K562 (cell line): ENCODE data around the gene LACTBL1. TPM values are rescaled to one million over a fixed set of nuclear protein-coding genes. Genes with fewer than 3 reads are reported as not detected.

Experiments used
- ATAC-seq: fragments of 200-7000 bp; cut with Tn5 transposase; 3 replicates; pipeline ENCODE4 v1.9.1; 2020; ENCODE audit warnings: moderate library complexity
- BruUV-seq: library from RNA; stranded (reverse); fragments of 400-500 nt; replicated peaks from 2 replicates; lab custom pipeline; 2021; lab: Mats Ljungman, UMichigan
- CTCF ChIA-PET: fragments of 300-600 bp; formaldehyde crosslinking; extraction: SDS; loops from one replicate; lab custom pipeline; 2021; ENCODE audit warnings: low intra/inter-chr PET ratio; lab: Yijun Ruan, JAX
- POLR2A ChIA-PET: fragments of 300-600, 350-650 bp; sonication (Branson Sonifier 250); formaldehyde crosslinking; extraction: SDS; loops from one replicate; lab custom pipeline; 2021; ENCODE audit warnings: antibody characterized with exemption, inconsistent platforms; lab: Yijun Ruan, JAX
- DNase-seq, 4 experiments: peaks; one replicate each; pipeline versions ENCODE4 v3.0.0 to v3.0.0-alpha.2; 2011 to 2018; ENCODE audit warnings: low spot score in 3 of 4, mixed read lengths in 3 of 4; ENCODE audit errors: extremely low read depth in 1 of 4
- FAIRE-seq: peaks from 2 replicates; lab custom pipeline; 2011; peaks lifted over from hg19 to GRCh38; lab: Jason Lieb, UNC
- H2AFZ ChIP-seq: 2 replicates; pipeline ENCODE4 v1.6.0; 2011; ENCODE audit warnings: low read depth, low read length, control low read depth, inconsistent platforms
- H3K27ac ChIP-seq: fragments of 200-600 bp; 3 replicates; pipeline ENCODE4 v1.8.0; 2011; ENCODE audit warnings: low read depth, mild to moderate bottlenecking, control low read depth, inconsistent platforms, low read length, moderate library complexity, mixed read lengths; ENCODE audit errors: extremely low read depth
- H3K27me3 ChIP-seq, 2 experiments: fragments of 300-600 bp in 1 of 2; 2 replicates in 1 of 2; 3 replicates in 1 of 2; pipeline versions ENCODE4 v1.6.0 to v1.8.0; 2011; ENCODE audit warnings: inconsistent platforms in 2 of 2, low read length in 2 of 2, mild to moderate bottlenecking in 1 of 2, mixed read lengths in 1 of 2, moderate library complexity in 1 of 2; ENCODE audit not compliant: control insufficient read depth in 2 of 2, insufficient read depth in 2 of 2
- H3K36me3 ChIP-seq: fragments of 300-600 bp; 3 replicates; pipeline ENCODE4 v1.8.0; 2011; ENCODE audit warnings: mild to moderate bottlenecking, low read length, inconsistent platforms; ENCODE audit not compliant: control insufficient read depth, insufficient read depth
- H3K4me1 ChIP-seq, 2 experiments: fragments of 200-600 bp in 1 of 2; replicated peaks in 1 of 2; 2 replicates in 1 of 2; 3 replicates in 1 of 2; pipeline versions ENCODE4 v1.5.1 to v1.8.0; 2011; ENCODE audit warnings: inconsistent platforms in 2 of 2, low read length in 2 of 2, mild to moderate bottlenecking in 1 of 2, mixed read lengths in 1 of 2, moderate library complexity in 1 of 2; ENCODE audit not compliant: control insufficient read depth in 2 of 2, insufficient read depth in 2 of 2
- H3K4me2 ChIP-seq: 2 replicates; pipeline ENCODE4 v1.6.1; 2011; ENCODE audit warnings: low read length, control low read depth, inconsistent platforms, mixed read lengths; ENCODE audit not compliant: insufficient read depth
- H3K4me3 ChIP-seq: fragments of 200-600 bp; sonication (generic), shearing (Covaris generic); 2 replicates; pipeline ENCODE4 v1.5.1; 2016; ENCODE audit warnings: control low read depth, inconsistent platforms
- H3K79me2 ChIP-seq: fragments of 200-600 bp; 3 replicates; pipeline ENCODE4 v1.8.0; 2011; ENCODE audit warnings: low read length, inconsistent platforms; ENCODE audit not compliant: control insufficient read depth, insufficient read depth
- H3K9ac ChIP-seq, 2 experiments: 2 replicates each; pipeline versions ENCODE4 v1.6.0 to v1.6.1; 2011; ENCODE audit warnings: low read depth in 2 of 2, low read length in 2 of 2, control low read depth in 1 of 2, inconsistent platforms in 1 of 2, mild to moderate bottlenecking in 1 of 2, mixed read lengths in 1 of 2; ENCODE audit not compliant: insufficient read depth in 1 of 2
- H3K9me1 ChIP-seq: one replicate; pipeline ENCODE4 v1.6.0; 2011; ENCODE audit warnings: inconsistent platforms, mild to moderate bottlenecking, low read length, moderate library complexity; ENCODE audit not compliant: control insufficient read depth, insufficient read depth
- H3K9me3 ChIP-seq: replicated peaks from 2 replicates; pipeline ENCODE4 v1.5.1; 2011; ENCODE audit warnings: low read depth, low read length, inconsistent platforms; ENCODE audit not compliant: control insufficient read depth, insufficient read depth
- H4K20me1 ChIP-seq: replicated peaks from 2 replicates; pipeline ENCODE4 v1.6.1; 2011; ENCODE audit warnings: low read length, inconsistent platforms, mixed read lengths; ENCODE audit not compliant: control insufficient read depth, insufficient read depth
- ARID3B ChIP-seq: fragments of 250-450 bp; sonication (Bioruptor Pico); IDR thresholded peaks from 2 replicates; pipeline ENCODE4 v1.4.0; 2020; ENCODE audit warnings: borderline replicate concordance
- MITF ChIP-seq: IDR thresholded peaks from 2 replicates; pipeline ENCODE4 v1.6.1; 2014; ENCODE audit warnings: antibody characterized with exemption
- MLLT1 ChIP-seq, 2 experiments: fragments of 450-650 bp; IDR thresholded peaks; 2 replicates each; pipeline ENCODE4 v1.6.1; 2016
- MYC ChIP-seq, 2 experiments: fragments of 250-450 bp in 1 of 2; sonication (Bioruptor Pico) in 1 of 2; IDR thresholded peaks; 2 replicates each; pipeline versions ENCODE4 v1.5.1 to v1.6.1; 2012 to 2021; ENCODE audit warnings: low read depth in 2 of 2, borderline replicate concordance in 1 of 2, improper control_type of control experiment in 1 of 2, low read length in 1 of 2, mild to moderate bottlenecking in 1 of 2, moderate library complexity in 1 of 2
- NONO ChIP-seq, 2 experiments: fragments of 200-400 bp in 1 of 2; fragments of 450-650 bp in 1 of 2; formaldehyde crosslinking in 1 of 2; IDR thresholded peaks; 2 replicates each; pipeline ENCODE4 v1.6.1; 2017; ENCODE audit warnings: low read depth in 2 of 2, mild to moderate bottlenecking in 2 of 2, moderate library complexity in 2 of 2, low read length in 1 of 2
- RBM34 ChIP-seq: fragments of 200-400 bp; formaldehyde crosslinking; IDR thresholded peaks from 2 replicates; pipeline ENCODE4 v1.6.1; 2018; ENCODE audit warnings: low read length, borderline replicate concordance; ENCODE audit not compliant: insufficient read depth
- TCF3 ChIP-seq: sonication (generic); formaldehyde crosslinking; IDR thresholded peaks from 2 replicates; pipeline ENCODE4 v1.4.0; 2020; ENCODE audit warnings: mild to moderate bottlenecking, missing genetic modification reagents
- TFAM ChIP-seq: fragments of 250-450 bp; sonication (Bioruptor Pico); conservative IDR thresholded peaks from 2 replicates; pipeline ENCODE4 v1.5.0; 2021; ENCODE audit warnings: mild to moderate bottlenecking, moderate library complexity
- THRAP3 ChIP-seq: fragments of 450-650 bp; IDR thresholded peaks from 2 replicates; pipeline ENCODE4 v1.6.1; 2016; ENCODE audit warnings: mild to moderate bottlenecking, inconsistent platforms, borderline replicate concordance
- USF1 ChIP-seq: sonication (generic); formaldehyde crosslinking; IDR thresholded peaks from 2 replicates; pipeline ENCODE4 v1.9.0; 2022; ENCODE audit warnings: mild to moderate bottlenecking, missing genetic modification reagents
- ZC3H4 ChIP-seq: sonication (generic); formaldehyde crosslinking; IDR thresholded peaks from 2 replicates; pipeline ENCODE4 v1.9.0; 2021; ENCODE audit warnings: missing genetic modification reagents, borderline replicate concordance
- ZFP36 ChIP-seq: fragments of 150-350 bp; IDR thresholded peaks from 2 replicates; pipeline ENCODE4 v1.6.1; 2018; ENCODE audit warnings: low read length, low read depth; ENCODE audit not compliant: partially characterized antibody
- ZFX ChIP-seq: sonication (generic); formaldehyde crosslinking; IDR thresholded peaks from 2 replicates; pipeline ENCODE4 v1.8.0; 2022; ENCODE audit warnings: mild to moderate bottlenecking, missing genetic modification reagents, moderate library complexity
- ZNF232 ChIP-seq: sonication (generic); formaldehyde crosslinking; IDR thresholded peaks from 2 replicates; pipeline ENCODE4 v1.8.0; 2022; ENCODE audit warnings: mild to moderate bottlenecking, missing genetic modification reagents
- WGBS: fragments of 100-300 bp; shearing (Covaris generic); methylation state at CpG from one replicate; pipeline ENCODE4 v1.1.6; 2016; ENCODE audit warnings: low coverage, mixed read lengths; ENCODE audit not compliant: insufficient coverage; ENCODE audit errors: missing lambda C conversion rate; 5-methylcytosine and 5-hydroxymethylcytosine counted together
- in situ Hi-C: fragments of 300-500 bp; cut with MboI; formaldehyde crosslinking; loops from 4 replicates; pipeline ENCODE4 v1.15.0; 2018; ENCODE audit warnings: inconsistent platforms, mixed read lengths
- intact Hi-C: fragments of 100-400 bp; cut with micrococcal nuclease; formaldehyde crosslinking; loops from 2 replicates; pipeline ENCODE4 v1.14.2; 2022
- polyA plus RNA-seq, 8 experiments: library from polyadenylated mRNA; depleted of rRNA in 4 of 8; stranded (reverse) in 5 of 8; unstranded in 3 of 8; fragments of >200 nt; fragmentation: Nextera tagmentation in 2 of 8; fragmentation: Illumina TruSeq in 1 of 8; extraction: Ambion mirVana in 2 of 8; extraction: Trizol in 1 of 8; gene quantifications; 2 replicates each; pipeline versions ENCODE4 v1.2.1 to v1.2.3, GENCODE V29; 2011 to 2014; ENCODE audit warnings: inconsistent platforms in 1 of 8, missing spikeins in 1 of 8
- total RNA-seq, 7 experiments: library from RNA; depleted of rRNA in 6 of 7; stranded (reverse); fragments of >200 nt in 6 of 7; fragmentation: Illumina TruSeq in 2 of 7; extraction: Trizol in 2 of 7; gene quantifications; 2 replicates each; pipeline versions ENCODE4 v1.2.1 to v1.2.3, GENCODE V29; 2011 to 2021; ENCODE audit warnings: low replicate concordance in 1 of 7

LACTBL1 gene
- total and polyA plus RNA-seq, 9 of the 15 experiments (the other 6 are each of a cell fraction or from before 2014, with no cell fraction given), result not detected

- Histone ChIP-seq H3K4me3 (peak overlapping the region; percentile 94), H3K4me1 (peaks cover 7 to 11% of the 10 kb centered on the region in 2 experiments; a peak in 4 of 5 replicates), H2AFZ (peak overlapping the region; percentile 100), H3K9me3 (peaks cover 14% of the 10 kb centered on the region; the same call in 1 of the 2 replicates), H3K4me2 (peak overlapping the region; percentile 96), H3K36me3 (peaks cover 13% of the 10 kb centered on the region; the same call in 2 of the 3 replicates), H3K27me3 (no peaks in the 10 kb centered on the region), H3K27ac (peak overlapping the region; percentile 91), H3K9me1 (no peaks in the 10 kb centered on the region), H3K9ac (peak overlapping the region; percentile 98 to 99), H3K79me2 (peaks cover 62% of the 10 kb centered on the region), H4K20me1 (0 out of 2 replicates have a peak, but pooled peaks cover 3% of the 10 kb centered on the region)
- FAIRE-seq, result peak; percentile 6
- ChIA-PET POLR2A (interaction anchor here (0.8 to 2.9 kb wide), 9 partner anchors 9 to 65 kb away, joined by 3 to 22 read pairs (median 4); no protein-coding TSS in a partner anchor), CTCF (interaction anchor here (0.9 kb wide), 1 partner anchor 43 kb away, joined by 3 read pairs; no protein-coding TSS in a partner anchor)
- in situ Hi-C loops (no loop called here), intact Hi-C loops (no loop called here)
- WGBS, result 1% methylated on average over 42 of the region's 42 CpGs
- TSS peak; percentile 65 for BruUV-seq
- peak; percentile 48 for ATAC-seq
- peak; percentile 59 to 72 (median 60) for DNase-seq
- no peak for TF ChIP-seq TCF3 (CRISPR knock-in tag)
- TF ChIP-seq MLLT1 (IDR thresholded peaks at IDR 0.05), result peak in 1 of 2 experiments; percentile 74; a peak in 2 of 4 replicates
- TF ChIP-seq TFAM (CRISPR knock-in tag), result no peak
- no peak for TF ChIP-seq THRAP3
- peak; percentile 21; the same call in 1 of the 2 replicates for TF ChIP-seq USF1 (CRISPR knock-in tag)
- peak; percentile 85 for TF ChIP-seq ZFX (CRISPR knock-in tag)
- no peak for TF ChIP-seq RBM34
- no peak for TF ChIP-seq ARID3B (CRISPR knock-in tag)
- TF ChIP-seq NONO (IDR thresholded peaks at IDR 0.05; ENCODE audit: low read depth in 2 of 2, low read length in 1 of 2), result no peak
- TF ChIP-seq MYC (IDR thresholded peaks at IDR 0.05; ENCODE audit: low read depth, low read length), result no peak
- no peak for TF ChIP-seq MYC (CRISPR knock-in tag; IDR thresholded peaks at IDR 0.05; ENCODE audit: borderline replicate concordance, low read depth)
- peak; percentile 85; the same call in 1 of the 2 replicates for TF ChIP-seq ZC3H4 (CRISPR knock-in tag)
- no peak for TF ChIP-seq ZFP36
- TF ChIP-seq MITF, result no peak; the same call in 1 of the 2 replicates
- no peak for TF ChIP-seq ZNF232 (CRISPR knock-in tag)
These were observed 47.4 kb upstream of the LACTBL1 start for GRCh38 chr1:23019863-23020625.
